HEK293 (cell line): Measurements from ENCODE around the gene BTG2.

Experiments
- CTCF ChIA-PET: fragments of 350-600 bp; formaldehyde crosslinking; extraction: SDS; loops from one replicate; lab custom pipeline; 2021; ENCODE audit warnings: antibody characterized with exemption; lab: Yijun Ruan, JAX
- POLR2A ChIA-PET: fragments of 300-600 bp; formaldehyde crosslinking; extraction: SDS; loops from one replicate; lab custom pipeline; 2020; ENCODE audit warnings: antibody characterized with exemption, inconsistent platforms; lab: Yijun Ruan, JAX
- H3K27ac ChIP-seq: fragments of 200-500 bp; sonication (Bioruptor generic); 2 replicates; pipeline ENCODE4 v1.5.1; 2014; ENCODE audit warnings: low read depth, low read length, control low read depth, inconsistent platforms; ENCODE audit errors: extremely low read depth
- H3K36me3 ChIP-seq, 2 experiments: fragments of 200-500 bp in 1 of 2; sonication (Bioruptor generic) in 1 of 2; 1 replicate in 1 of 2; 2 replicates in 1 of 2; pipeline ENCODE4 v1.5.1; 2014 to 2017; ENCODE audit warnings: inconsistent platforms in 2 of 2, low read length in 2 of 2; ENCODE audit not compliant: control insufficient read depth in 2 of 2, insufficient read depth in 1 of 2
- H3K4me1 ChIP-seq: fragments of 200-500 bp; sonication (Bioruptor generic); 2 replicates; pipeline ENCODE4 v1.5.1; 2014; ENCODE audit warnings: mild to moderate bottlenecking, low read length, inconsistent platforms; ENCODE audit not compliant: control insufficient read depth, insufficient read depth
- H3K4me3 ChIP-seq: 2 replicates; pipeline ENCODE4 v1.5.1; 2011; ENCODE audit warnings: low read depth, mild to moderate bottlenecking, control low read depth, low read length, moderate library complexity
- H3K9me3 ChIP-seq: fragments of 200-500 bp; sonication (Bioruptor generic); 2 replicates; pipeline ENCODE4 v1.5.1; 2014; ENCODE audit warnings: low read depth, low read length, inconsistent platforms; ENCODE audit not compliant: control insufficient read depth, insufficient read depth
- HOXC10 ChIP-seq: sonication (generic); formaldehyde crosslinking; IDR thresholded peaks from 2 replicates; pipeline ENCODE4 v1.8.1; 2023; ENCODE audit warnings: mild to moderate bottlenecking, missing genetic modification reagents
- KLF1 ChIP-seq: fragments of 450-650 bp; formaldehyde crosslinking; IDR thresholded peaks from 2 replicates; pipeline ENCODE4 v1.5.1; 2016; ENCODE audit warnings: missing biosample characterization, missing genetic modification characterization
- SP7 ChIP-seq: fragments of 450-650 bp; formaldehyde crosslinking; IDR thresholded peaks from 2 replicates; pipeline ENCODE4 v1.5.1; 2016; ENCODE audit warnings: missing biosample characterization, missing genetic modification characterization
- ZBTB17 ChIP-seq: fragments of 450-650 bp; formaldehyde crosslinking; IDR thresholded peaks from 2 replicates; pipeline ENCODE4 v1.5.1; 2016; ENCODE audit warnings: missing biosample characterization, missing genetic modification characterization
- ZFHX2 ChIP-seq: fragments of 450-650 bp; formaldehyde crosslinking; conservative IDR thresholded peaks from 2 replicates; pipeline ENCODE4 v1.5.1; 2016; ENCODE audit warnings: missing biosample characterization, missing genetic modification characterization
- ZNF335 ChIP-seq: fragments of 450-650 bp; formaldehyde crosslinking; conservative IDR thresholded peaks from 2 replicates; pipeline ENCODE4 v1.5.1; 2016; ENCODE audit warnings: missing biosample characterization, missing genetic modification characterization
- ZNF341 ChIP-seq: fragments of 450-650 bp; formaldehyde crosslinking; IDR thresholded peaks from 2 replicates; pipeline ENCODE4; 2016; ENCODE audit warnings: low read depth, missing biosample characterization, missing genetic modification characterization
- ZNF404 ChIP-seq: fragments of 450-650 bp; formaldehyde crosslinking; IDR thresholded peaks from 2 replicates; pipeline ENCODE4 v1.5.1; 2017; ENCODE audit warnings: missing biosample characterization, missing genetic modification characterization
- ZNF521 ChIP-seq: fragments of 450-650 bp; formaldehyde crosslinking; IDR thresholded peaks from 2 replicates; pipeline ENCODE4 v1.5.1; 2017; ENCODE audit warnings: missing biosample characterization, mild to moderate bottlenecking, missing genetic modification characterization
- TF ChIP-seq, protein P1 (sequence below): fragments of 450-650 bp; formaldehyde crosslinking; IDR thresholded peaks from 2 replicates; pipeline ENCODE4 v1.5.1; 2017; ENCODE audit warnings: missing biosample characterization, missing genetic modification characterization
- TF ChIP-seq, protein P2 (sequence below): fragments of 450-650 bp; formaldehyde crosslinking; IDR thresholded peaks from 2 replicates; pipeline ENCODE4 v1.5.1; 2016; ENCODE audit warnings: missing biosample characterization, missing genetic modification characterization
- TF ChIP-seq, protein P3 (sequence below): fragments of 450-650 bp; formaldehyde crosslinking; IDR thresholded peaks from 2 replicates; pipeline ENCODE4 v1.5.1; 2017; ENCODE audit warnings: missing biosample characterization, missing genetic modification characterization

The BTG2 gene

DNA sequence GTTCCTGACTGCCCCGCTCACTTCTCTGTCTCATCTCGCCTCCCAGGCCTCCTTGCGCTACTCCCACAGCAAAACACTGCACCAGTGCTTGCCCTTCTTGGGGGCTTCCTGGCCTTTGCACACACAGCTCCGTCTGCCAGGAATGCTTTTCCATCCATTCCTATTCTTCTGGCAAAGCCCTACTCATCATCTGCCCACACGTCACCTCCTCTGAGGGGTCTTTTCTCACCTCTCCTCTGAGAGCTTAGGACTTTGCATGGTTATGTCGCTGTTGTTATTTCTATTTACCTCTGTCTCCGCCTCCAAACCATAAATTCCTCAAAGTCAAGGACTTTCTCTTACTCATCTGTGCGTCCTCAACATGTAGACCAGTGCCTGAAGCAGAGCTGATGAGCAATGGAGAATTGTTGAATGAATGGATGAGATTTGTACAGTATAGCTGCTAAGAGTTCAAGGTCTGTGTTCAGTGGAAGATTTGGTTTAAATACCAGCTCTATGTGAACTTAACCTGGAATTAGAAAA lies 26.4 kb upstream of the BTG2 start:
- no peak overlapping the region for H3K4me3 ChIP-seq
- TF ChIP-seq ZNF335: peak; percentile 51
- no peak for TF ChIP-seq SP7 (tag by site-specific recombination)
- 0 out of 2 replicates have a peak, but pooled peaks have one; percentile 25 for TF ChIP-seq ZBTB17 (tag by site-specific recombination)
- peak; percentile 57 for TF ChIP-seq ZFHX2 (tag by site-specific recombination)
- no peak for TF ChIP-seq ZNF521 (tag by site-specific recombination)
- TF ChIP-seq, protein P1, sequence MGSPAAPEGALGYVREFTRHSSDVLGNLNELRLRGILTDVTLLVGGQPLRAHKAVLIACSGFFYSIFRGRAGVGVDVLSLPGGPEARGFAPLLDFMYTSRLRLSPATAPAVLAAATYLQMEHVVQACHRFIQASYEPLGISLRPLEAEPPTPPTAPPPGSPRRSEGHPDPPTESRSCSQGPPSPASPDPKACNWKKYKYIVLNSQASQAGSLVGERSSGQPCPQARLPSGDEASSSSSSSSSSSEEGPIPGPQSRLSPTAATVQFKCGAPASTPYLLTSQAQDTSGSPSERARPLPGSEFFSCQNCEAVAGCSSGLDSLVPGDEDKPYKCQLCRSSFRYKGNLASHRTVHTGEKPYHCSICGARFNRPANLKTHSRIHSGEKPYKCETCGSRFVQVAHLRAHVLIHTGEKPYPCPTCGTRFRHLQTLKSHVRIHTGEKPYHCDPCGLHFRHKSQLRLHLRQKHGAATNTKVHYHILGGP: peak; percentile 85
- TF ChIP-seq ZNF341: 0 out of 2 replicates have a peak, but pooled peaks have one; percentile 4
- ChIA-PET CTCF (interaction anchor here (0.5 to 9.1 kb wide), 4 partner anchors 10 to 197 kb away, joined by 3 to 74 read pairs (median 5); no protein-coding TSS in a partner anchor), POLR2A (interaction anchor here (1.0 to 1.8 kb wide), 2 partner anchors 27 to 37 kb away, joined by 3 to 5 read pairs; no protein-coding TSS in a partner anchor)
- H3K27ac ChIP-seq: no peak overlapping the region
- no peaks in the 10 kb centered on the region for H3K36me3 ChIP-seq
- peaks cover 3% of the 10 kb centered on the region; the same call in 1 of the 2 replicates for H3K4me1 ChIP-seq
- H3K9me3 ChIP-seq: no peaks in the 10 kb centered on the region

DNA sequence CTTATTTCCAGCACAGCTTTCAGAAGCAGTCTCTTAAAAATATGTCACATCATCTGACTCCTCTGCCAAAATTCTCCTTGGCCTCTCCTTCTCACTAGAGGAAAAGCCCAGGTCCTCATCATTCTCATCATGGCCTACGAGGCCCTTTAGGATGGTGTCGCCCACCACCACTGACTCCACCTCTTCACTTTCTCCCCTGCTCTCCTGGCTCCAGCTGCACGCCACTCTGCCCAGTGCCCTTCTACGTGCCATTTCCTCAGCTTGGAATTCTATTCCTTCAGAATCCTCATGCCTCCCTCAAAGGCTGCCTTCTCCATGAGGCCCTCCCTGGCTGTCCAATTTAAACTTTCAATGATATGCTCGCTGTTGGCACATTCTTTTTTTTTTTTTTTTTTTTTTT lies 25.3 kb upstream of the BTG2 start:
- TF ChIP-seq, protein P2, sequence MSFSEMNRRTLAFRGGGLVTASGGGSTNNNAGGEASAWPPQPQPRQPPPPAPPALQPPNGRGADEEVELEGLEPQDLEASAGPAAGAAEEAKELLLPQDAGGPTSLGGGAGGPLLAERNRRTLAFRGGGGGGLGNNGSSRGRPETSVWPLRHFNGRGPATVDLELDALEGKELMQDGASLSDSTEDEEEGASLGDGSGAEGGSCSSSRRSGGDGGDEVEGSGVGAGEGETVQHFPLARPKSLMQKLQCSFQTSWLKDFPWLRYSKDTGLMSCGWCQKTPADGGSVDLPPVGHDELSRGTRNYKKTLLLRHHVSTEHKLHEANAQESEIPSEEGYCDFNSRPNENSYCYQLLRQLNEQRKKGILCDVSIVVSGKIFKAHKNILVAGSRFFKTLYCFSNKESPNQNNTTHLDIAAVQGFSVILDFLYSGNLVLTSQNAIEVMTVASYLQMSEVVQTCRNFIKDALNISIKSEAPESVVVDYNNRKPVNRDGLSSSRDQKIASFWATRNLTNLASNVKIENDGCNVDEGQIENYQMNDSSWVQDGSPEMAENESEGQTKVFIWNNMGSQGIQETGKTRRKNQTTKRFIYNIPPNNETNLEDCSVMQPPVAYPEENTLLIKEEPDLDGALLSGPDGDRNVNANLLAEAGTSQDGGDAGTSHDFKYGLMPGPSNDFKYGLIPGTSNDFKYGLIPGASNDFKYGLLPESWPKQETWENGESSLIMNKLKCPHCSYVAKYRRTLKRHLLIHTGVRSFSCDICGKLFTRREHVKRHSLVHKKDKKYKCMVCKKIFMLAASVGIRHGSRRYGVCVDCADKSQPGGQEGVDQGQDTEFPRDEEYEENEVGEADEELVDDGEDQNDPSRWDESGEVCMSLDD: no peak
- 0 out of 2 replicates have a peak, but pooled peaks have one; percentile 12 for TF ChIP-seq ZFHX2 (tag by site-specific recombination)
- TF ChIP-seq ZNF404: no peak
- Histone ChIP-seq H3K36me3 (no peaks in the 10 kb centered on the region), H3K4me3 (no peak overlapping the region), H3K9me3 (no peaks in the 10 kb centered on the region), H3K4me1 (peaks cover 3% of the 10 kb centered on the region; the same call in 1 of the 2 replicates), H3K27ac (no peak overlapping the region)
- POLR2A ChIA-PET: interaction anchor here (0.6 kb wide), 1 partner anchor 57 kb away, joined by 3 read pairs; no protein-coding TSS in a partner anchor
- CTCF ChIA-PET: interaction anchor here (1.2 to 9.1 kb wide), 3 partner anchors 12 to 61 kb away, joined by 4 to 74 read pairs (median 7); no protein-coding TSS in a partner anchor

DNA sequence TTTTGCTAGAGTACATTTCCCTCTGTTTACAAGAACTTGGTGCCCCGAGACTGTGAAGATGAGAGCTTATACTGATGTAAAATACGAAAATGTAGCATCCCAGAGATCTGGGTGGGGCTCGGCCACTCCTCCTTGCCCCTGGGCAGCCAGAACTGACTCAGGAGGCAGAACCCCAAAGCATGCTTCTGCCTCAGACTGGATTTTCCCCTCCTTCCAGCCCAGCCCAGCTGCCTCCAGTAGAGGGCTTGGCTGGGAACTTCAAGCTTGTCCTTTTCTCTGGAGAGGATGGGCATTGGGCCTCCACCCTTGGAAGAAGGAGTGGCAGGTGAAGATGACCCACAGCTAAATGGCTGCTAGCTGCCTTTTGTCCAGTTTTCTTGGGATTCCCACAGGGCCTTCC lies 24.3 kb upstream of the BTG2 start:
- no peak overlapping the region for H3K27ac ChIP-seq
- POLR2A ChIA-PET: no interaction called here

DNA sequence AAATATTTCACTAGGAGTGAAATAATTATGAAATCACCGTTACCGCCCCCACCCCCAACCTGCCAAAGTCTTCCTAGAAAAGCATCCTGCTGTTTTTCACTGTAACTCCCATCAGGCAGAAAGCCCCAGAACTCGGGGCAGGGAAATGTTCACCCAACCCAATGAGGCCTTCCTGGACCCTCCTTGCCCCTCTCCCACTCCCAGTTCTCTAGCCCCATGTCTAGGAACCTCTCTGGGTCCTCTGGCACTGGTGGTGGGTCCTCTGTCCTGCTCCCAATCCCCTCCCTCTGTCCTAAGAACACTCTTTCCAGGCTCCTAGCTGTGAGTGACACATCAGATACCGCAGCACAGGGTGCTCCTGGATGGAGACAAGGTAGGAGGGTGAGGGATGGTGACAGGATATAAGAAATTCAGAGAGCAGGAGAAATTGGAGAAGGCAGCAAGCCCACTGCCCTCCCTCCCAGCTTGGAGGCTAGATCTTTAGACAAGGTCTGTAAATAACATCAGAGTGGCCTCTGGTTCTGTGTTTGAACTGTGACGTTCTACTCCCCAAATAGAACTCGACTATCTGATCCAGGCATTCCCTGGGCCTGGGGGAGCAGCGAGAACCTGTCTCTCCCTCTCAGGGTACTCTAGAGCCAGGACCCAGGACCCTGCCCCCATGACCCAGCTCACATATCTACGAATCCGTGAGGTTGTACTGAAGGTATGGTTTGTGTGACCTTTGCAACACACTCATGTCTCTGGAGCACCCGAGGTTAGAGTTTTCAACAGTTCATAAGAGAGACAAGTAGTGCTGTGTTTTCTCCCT lies 23.3 kb upstream of the BTG2 start:
- Histone ChIP-seq H3K4me1 (peaks cover 5% of the 10 kb centered on the region), H3K36me3 (no peaks in the 10 kb centered on the region), H3K4me3 (no peak overlapping the region), H3K27ac (no peak overlapping the region), H3K9me3 (no peaks in the 10 kb centered on the region)
- CTCF ChIA-PET: interaction anchor here (0.9 to 9.1 kb wide), 6 partner anchors 9 to 60 kb away, joined by 3 to 74 read pairs (median 4); no protein-coding TSS in a partner anchor
- TF ChIP-seq ZBTB17 (tag by site-specific recombination): no peak
- TF ChIP-seq KLF1 (tag by site-specific recombination): no peak
- TF ChIP-seq, protein P3, sequence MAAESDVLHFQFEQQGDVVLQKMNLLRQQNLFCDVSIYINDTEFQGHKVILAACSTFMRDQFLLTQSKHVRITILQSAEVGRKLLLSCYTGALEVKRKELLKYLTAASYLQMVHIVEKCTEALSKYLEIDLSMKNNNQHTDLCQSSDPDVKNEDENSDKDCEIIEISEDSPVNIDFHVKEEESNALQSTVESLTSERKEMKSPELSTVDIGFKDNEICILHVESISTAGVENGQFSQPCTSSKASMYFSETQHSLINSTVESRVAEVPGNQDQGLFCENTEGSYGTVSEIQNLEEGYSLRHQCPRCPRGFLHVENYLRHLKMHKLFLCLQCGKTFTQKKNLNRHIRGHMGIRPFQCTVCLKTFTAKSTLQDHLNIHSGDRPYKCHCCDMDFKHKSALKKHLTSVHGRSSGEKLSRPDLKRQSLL (tag by site-specific recombination): no peak
- POLR2A ChIA-PET: no interaction called here

More for the DNA sequence above, 24.3 kb upstream of the BTG2 start:
- Histone ChIP-seq H3K4me1 (peaks cover 3% of the 10 kb centered on the region; the same call in 1 of the 2 replicates), H3K4me3 (no peak overlapping the region), H3K9me3 (no peaks in the 10 kb centered on the region), H3K36me3 (no peaks in the 10 kb centered on the region)
- no peak for TF ChIP-seq HOXC10 (CRISPR knock-in tag)
- CTCF ChIA-PET: interaction anchor here (0.6 to 9.1 kb wide), 7 partner anchors 12 to 205 kb away, joined by 3 to 74 read pairs (median 4); no protein-coding TSS in a partner anchor
